MM.1S (cell line): Measurements from ENCODE around the gene NPFF.

Experiments used
- DNase-seq: peaks from one replicate; pipeline ENCODE4 v3.0.0-alpha.2; 2015
- H2AFZ ChIP-seq: fragments of 300-600 bp; sonication (generic); 2 replicates; pipeline ENCODE4 v1.6.0; 2016; ENCODE audit warnings: antibody characterized with exemption, low read length
- H3F3A ChIP-seq: fragments of 300-600 bp; sonication (generic); 2 replicates; pipeline ENCODE4 v1.6.1; 2016; ENCODE audit warnings: mild to moderate bottlenecking, antibody characterized with exemption, low read length, moderate library complexity, mixed read lengths; ENCODE audit not compliant: insufficient read depth
- H3K27ac ChIP-seq: fragments of 300-600 bp; sonication (generic); 2 replicates; pipeline ENCODE4 v1.5.1; 2016; ENCODE audit warnings: mild to moderate bottlenecking, low read length
- H3K27me3 ChIP-seq: fragments of 300-600 bp; sonication (generic); replicated peaks from 2 replicates; pipeline ENCODE4 v1.6.0; 2016; ENCODE audit warnings: low read length; ENCODE audit not compliant: insufficient read depth
- H3K36me3 ChIP-seq: fragments of 300-600 bp; sonication (generic); replicated peaks from 2 replicates; pipeline ENCODE4 v1.6.1; 2016; ENCODE audit warnings: mild to moderate bottlenecking, low read length, mixed read lengths; ENCODE audit not compliant: insufficient read depth
- H3K4me1 ChIP-seq: fragments of 300-600 bp; sonication (generic); 2 replicates; pipeline ENCODE4 v1.6.1; 2016; ENCODE audit warnings: low read length, mixed read lengths
- H3K4me2 ChIP-seq: fragments of 300-600 bp; sonication (generic); 2 replicates; pipeline ENCODE4 v1.6.0; 2016; ENCODE audit warnings: low read depth, low read length
- H3K4me3 ChIP-seq: fragments of 300-600 bp; sonication (generic); 2 replicates; pipeline ENCODE4 v1.5.1; 2016; ENCODE audit warnings: low read length, mixed read lengths
- H3K79me2 ChIP-seq: fragments of 300-600 bp; sonication (generic); 2 replicates; pipeline ENCODE4 v1.6.1; 2016; ENCODE audit warnings: mixed run types, low read length, mixed read lengths
- H3K9ac ChIP-seq: fragments of 300-600 bp; sonication (generic); 2 replicates; pipeline ENCODE4 v1.6.1; 2016; ENCODE audit warnings: low read length, mixed read lengths
- H3K9me2 ChIP-seq: fragments of 300-600 bp; sonication (generic); replicated peaks from 2 replicates; pipeline ENCODE4 v1.6.1; 2016; ENCODE audit warnings: mild to moderate bottlenecking, low read length, mixed read lengths; ENCODE audit not compliant: insufficient read depth
- H3K9me3 ChIP-seq: fragments of 300-600 bp; sonication (generic); replicated peaks from 2 replicates; pipeline ENCODE4 v1.6.1; 2016; ENCODE audit warnings: mild to moderate bottlenecking, low read length, mixed read lengths; ENCODE audit not compliant: insufficient read depth
- H4K20me1 ChIP-seq: fragments of 300-600 bp; sonication (generic); 2 replicates; pipeline ENCODE4 v1.6.1; 2016; ENCODE audit warnings: mild to moderate bottlenecking, low read length, moderate library complexity, mixed read lengths; ENCODE audit not compliant: insufficient read depth
- EZH2 ChIP-seq: fragments of 300-600 bp; sonication (generic); optimal IDR thresholded peaks from 2 replicates; pipeline ENCODE3; 2017; ENCODE audit warnings: low read depth, mild to moderate bottlenecking, antibody characterized with exemption, low read length, mixed read lengths
- EZH2phosphoT487 ChIP-seq: fragments of 300-600 bp; sonication (generic); IDR thresholded peaks from 2 replicates; pipeline ENCODE4 v1.6.1; 2018; ENCODE audit warnings: antibody characterized with exemption, low read length
- TF ChIP-seq, protein P1 (sequence below): fragments of 300-600 bp; sonication (generic); IDR thresholded peaks from 2 replicates; pipeline ENCODE4 v1.5.1; 2016; ENCODE audit warnings: antibody characterized with exemption, low read length, mixed read lengths

NPFF gene

DNA sequence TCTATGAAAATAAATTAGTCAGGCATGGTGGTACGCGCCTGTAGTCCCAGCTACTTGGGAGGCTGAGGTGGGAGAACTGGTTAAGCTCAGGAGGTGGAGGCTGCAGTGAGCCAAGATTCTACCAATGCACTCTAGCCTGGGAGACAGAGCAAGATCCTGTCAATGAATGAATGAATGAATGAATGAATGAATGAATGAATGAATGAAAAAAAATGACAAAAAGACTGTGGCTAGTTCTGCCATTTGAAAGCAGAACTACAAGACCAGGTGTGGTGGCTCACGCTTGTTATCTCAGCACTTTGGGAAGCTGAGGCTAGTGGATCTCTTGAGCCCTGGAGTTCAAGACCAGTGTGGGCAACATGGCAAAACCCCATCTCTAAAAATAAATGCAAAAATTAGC is 32.2 kb upstream of the NPFF start:
- Histone ChIP-seq H3K9me2 (no peaks in the 10 kb centered on the region), H4K20me1 (no peaks in the 10 kb centered on the region), H3K4me2 (no peak overlapping the region), H3K36me3 (no peaks in the 10 kb centered on the region; the same call in 1 of the 2 replicates), H3K4me3 (no peak overlapping the region), H3F3A (peaks cover 9% of the 10 kb centered on the region; the same call in 1 of the 2 replicates), H3K4me1 (peaks cover 8% of the 10 kb centered on the region), H3K9me3 (no peaks in the 10 kb centered on the region), H3K27me3 (no peaks in the 10 kb centered on the region), H3K9ac (no peak overlapping the region), H2AFZ (no peak overlapping the region), H3K27ac (no peak overlapping the region), H3K79me2 (no peaks in the 10 kb centered on the region)
- TF ChIP-seq EZH2 (no peak), EZH2phosphoT487 (no peak)
- TF ChIP-seq, protein P1, sequence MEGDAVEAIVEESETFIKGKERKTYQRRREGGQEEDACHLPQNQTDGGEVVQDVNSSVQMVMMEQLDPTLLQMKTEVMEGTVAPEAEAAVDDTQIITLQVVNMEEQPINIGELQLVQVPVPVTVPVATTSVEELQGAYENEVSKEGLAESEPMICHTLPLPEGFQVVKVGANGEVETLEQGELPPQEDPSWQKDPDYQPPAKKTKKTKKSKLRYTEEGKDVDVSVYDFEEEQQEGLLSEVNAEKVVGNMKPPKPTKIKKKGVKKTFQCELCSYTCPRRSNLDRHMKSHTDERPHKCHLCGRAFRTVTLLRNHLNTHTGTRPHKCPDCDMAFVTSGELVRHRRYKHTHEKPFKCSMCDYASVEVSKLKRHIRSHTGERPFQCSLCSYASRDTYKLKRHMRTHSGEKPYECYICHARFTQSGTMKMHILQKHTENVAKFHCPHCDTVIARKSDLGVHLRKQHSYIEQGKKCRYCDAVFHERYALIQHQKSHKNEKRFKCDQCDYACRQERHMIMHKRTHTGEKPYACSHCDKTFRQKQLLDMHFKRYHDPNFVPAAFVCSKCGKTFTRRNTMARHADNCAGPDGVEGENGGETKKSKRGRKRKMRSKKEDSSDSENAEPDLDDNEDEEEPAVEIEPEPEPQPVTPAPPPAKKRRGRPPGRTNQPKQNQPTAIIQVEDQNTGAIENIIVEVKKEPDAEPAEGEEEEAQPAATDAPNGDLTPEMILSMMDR = no peak
- DNase-seq = no peak

DNA sequence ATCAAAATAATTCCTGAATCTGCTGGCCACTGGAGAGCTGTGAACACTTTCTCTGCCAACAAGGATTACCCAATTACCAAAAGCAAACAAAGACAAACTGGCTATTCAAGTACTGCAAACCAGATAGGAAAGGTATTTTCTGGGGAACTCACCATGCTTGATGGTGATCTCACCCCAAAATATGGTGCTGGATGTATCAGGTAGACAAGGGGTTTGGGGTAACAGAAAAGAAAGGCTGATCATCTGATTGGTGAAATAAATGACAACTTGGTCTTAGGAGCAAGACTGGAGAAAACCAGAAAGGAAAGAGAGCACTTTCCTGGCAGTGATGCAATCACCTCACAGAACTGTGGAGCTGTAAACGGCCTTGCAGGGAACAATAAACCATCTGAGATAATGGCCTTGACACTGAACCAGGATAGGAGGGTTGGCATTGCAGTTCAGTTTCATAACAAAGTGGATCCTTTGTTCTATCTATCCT is 31.0 kb upstream of the NPFF start:
- no peaks in the 10 kb centered on the region for H3K4me1 ChIP-seq
- no peaks in the 10 kb centered on the region for H3K9me3 ChIP-seq
- no peak for DNase-seq
- H3K9ac ChIP-seq = no peak overlapping the region
- no peak for TF ChIP-seq EZH2phosphoT487
- TF ChIP-seq, protein P1 = no peak
- no peak for TF ChIP-seq EZH2
- no peaks in the 10 kb centered on the region for H4K20me1 ChIP-seq
- no peaks in the 10 kb centered on the region; the same call in 1 of the 2 replicates for H3K36me3 ChIP-seq
- H3K27me3 ChIP-seq = no peaks in the 10 kb centered on the region
- H3K9me2 ChIP-seq = no peaks in the 10 kb centered on the region
- no peak overlapping the region for H3K4me2 ChIP-seq
- H3K27ac ChIP-seq = no peak overlapping the region
- no peak overlapping the region for H3K4me3 ChIP-seq
- H3F3A ChIP-seq = 0 out of 2 replicates have a peak, but pooled peaks cover 2% of the 10 kb centered on the region
- no peak overlapping the region for H2AFZ ChIP-seq
- no peaks in the 10 kb centered on the region for H3K79me2 ChIP-seq

DNA sequence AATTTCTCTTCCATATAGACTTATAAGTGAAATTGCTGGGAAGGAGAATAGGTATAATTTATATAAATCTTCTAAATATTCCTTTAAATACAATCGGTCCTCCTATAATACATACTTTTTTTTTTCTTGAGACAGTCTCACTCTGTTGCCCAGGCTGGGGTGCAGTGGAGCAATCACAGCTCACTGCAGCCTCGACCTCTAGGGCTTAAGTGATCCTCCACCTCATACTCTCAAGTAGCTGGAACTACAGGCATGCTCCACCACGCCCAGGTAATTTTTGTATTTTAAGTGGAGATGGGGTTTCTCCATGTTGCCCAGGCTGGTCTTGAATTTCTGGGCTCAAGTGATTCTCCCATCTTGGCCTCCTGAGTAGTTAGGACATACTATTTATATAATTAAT is 29.7 kb upstream of the NPFF start:
- H3K9me3 ChIP-seq = no peaks in the 10 kb centered on the region
- no peaks in the 10 kb centered on the region for H3K9me2 ChIP-seq
- H3F3A ChIP-seq = no peaks in the 10 kb centered on the region
- no peak overlapping the region for H3K4me2 ChIP-seq
- H3K27ac ChIP-seq = no peak overlapping the region
- no peak overlapping the region for H2AFZ ChIP-seq
- no peaks in the 10 kb centered on the region for H4K20me1 ChIP-seq
- no peaks in the 10 kb centered on the region for H3K79me2 ChIP-seq
- no peaks in the 10 kb centered on the region for H3K4me1 ChIP-seq
- no peaks in the 10 kb centered on the region for H3K36me3 ChIP-seq
- H3K4me3 ChIP-seq = no peak overlapping the region
- H3K27me3 ChIP-seq = no peaks in the 10 kb centered on the region
- DNase-seq = no peak
- TF ChIP-seq, protein P1 = no peak
- TF ChIP-seq EZH2phosphoT487 (no peak), EZH2 (no peak)
- no peak overlapping the region for H3K9ac ChIP-seq
